IMR-90 (cell line): ENCODE measurements around the gene RYR1. TPM values are rescaled to one million over a fixed set of nuclear protein-coding genes. Genes with fewer than 3 reads are reported as not detected.

Experiments
- ATAC-seq: fragments of 200-7000 bp; cut with Tn5 transposase; 2 replicates; pipeline ENCODE4 v1.9.1; 2020; ENCODE audit warnings: low read depth, mild to moderate bottlenecking, moderate library complexity
- BruUV-seq: library from RNA; stranded (reverse); fragments of 400-500 nt; replicated peaks from 2 replicates; lab custom pipeline; 2021; lab: Mats Ljungman, UMichigan
- CTCF ChIA-PET: fragments of 300-600 bp; formaldehyde crosslinking; extraction: SDS; loops from one replicate; lab custom pipeline; 2021; ENCODE audit warnings: antibody characterized with exemption; lab: Yijun Ruan, JAX
- POLR2A ChIA-PET: fragments of 300-600 bp; sonication (Branson Sonifier 250); formaldehyde crosslinking; loops from one replicate; lab custom pipeline; 2022; ENCODE audit warnings: antibody characterized with exemption; ENCODE audit not compliant: unreplicated experiment; lab: Charles Lee
- DNase-seq: peaks from one replicate; pipeline ENCODE4 v3.0.0; 2013
- H2AFZ ChIP-seq: replicated peaks from 2 replicates; pipeline ENCODE3; 2013; ENCODE audit warnings: low read length, mild to moderate bottlenecking; ENCODE audit not compliant: poor library complexity
- H2AK5ac ChIP-seq: 2 replicates; pipeline ENCODE4 v1.6.1; 2013; ENCODE audit warnings: low read depth, low read length, inconsistent platforms
- H2AK9ac ChIP-seq: replicated peaks from 2 replicates; pipeline ENCODE3; 2013; ENCODE audit warnings: mild to moderate bottlenecking, low read depth, low read length, moderate library complexity; ENCODE audit not compliant: poor library complexity
- H2BK120ac ChIP-seq: 2 replicates; pipeline ENCODE4 v1.6.1; 2013; ENCODE audit warnings: low read depth, low read length, inconsistent platforms
- H2BK15ac ChIP-seq: 3 replicates; pipeline ENCODE4 v1.6.1; 2013; ENCODE audit warnings: low read depth, low read length, inconsistent platforms
- H2BK20ac ChIP-seq: 2 replicates; pipeline ENCODE4 v1.6.1; 2013; ENCODE audit warnings: low read depth, mild to moderate bottlenecking, inconsistent platforms, low read length, moderate library complexity
- H2BK5ac ChIP-seq: 2 replicates; pipeline ENCODE4 v1.6.1; 2013; ENCODE audit warnings: mild to moderate bottlenecking, low read depth, low read length, inconsistent platforms; ENCODE audit not compliant: poor library complexity, severe bottlenecking
- H3K14ac ChIP-seq: replicated peaks from 2 replicates; pipeline ENCODE4 v1.6.1; 2013; ENCODE audit warnings: low read depth, low read length, inconsistent platforms
- H3K18ac ChIP-seq: 2 replicates; pipeline ENCODE4 v1.6.1; 2013; ENCODE audit warnings: low read depth, low read length, control low read depth
- H3K23ac ChIP-seq: 2 replicates; pipeline ENCODE4 v1.6.1; 2013; ENCODE audit warnings: low read depth, low read length, inconsistent platforms
- H3K27ac ChIP-seq: 2 replicates; pipeline ENCODE4 v1.5.1; 2013; ENCODE audit warnings: mild to moderate bottlenecking, control low read depth, low read length; ENCODE audit not compliant: insufficient read depth
- H3K27me3 ChIP-seq: 2 replicates; pipeline ENCODE4 v1.6.1; 2013; ENCODE audit warnings: low read length; ENCODE audit not compliant: control insufficient read depth, insufficient read depth
- H3K36me3 ChIP-seq: 2 replicates; pipeline ENCODE4 v1.6.1; 2013; ENCODE audit warnings: low read length, mixed read lengths; ENCODE audit not compliant: control insufficient read depth, insufficient read depth
- H3K4ac ChIP-seq: 2 replicates; pipeline ENCODE4 v1.6.1; 2013; ENCODE audit warnings: low read depth, low read length, inconsistent platforms
- H3K4me1 ChIP-seq: 2 replicates; pipeline ENCODE4 v1.6.1; 2013; ENCODE audit warnings: low read length, mixed read lengths; ENCODE audit not compliant: control insufficient read depth, insufficient read depth
- H3K4me2 ChIP-seq: 2 replicates; pipeline ENCODE4 v1.6.1; 2013; ENCODE audit warnings: low read depth, mild to moderate bottlenecking, control low read depth, low read length, moderate library complexity
- H3K4me3 ChIP-seq: 2 replicates; pipeline ENCODE4 v1.5.1; 2013; ENCODE audit warnings: low read depth, mild to moderate bottlenecking, control low read depth, low read length, moderate library complexity; ENCODE audit not compliant: insufficient read depth
- H3K56ac ChIP-seq: 2 replicates; pipeline ENCODE4 v1.6.1; 2013; ENCODE audit warnings: low read length, inconsistent platforms; ENCODE audit not compliant: insufficient read depth; ENCODE audit errors: extremely low read depth
- H3K79me1 ChIP-seq, 2 experiments: 2 replicates each; pipeline ENCODE4 v1.6.1; 2013; ENCODE audit warnings: low read length in 2 of 2, inconsistent platforms in 1 of 2, low read depth in 1 of 2
- H3K9ac ChIP-seq: 2 replicates; pipeline ENCODE4 v1.6.1; 2013; ENCODE audit warnings: low read depth, low read length, control low read depth
- H3K9me1 ChIP-seq: 2 replicates; pipeline ENCODE4 v1.6.1; 2013; ENCODE audit warnings: low read length, inconsistent platforms; ENCODE audit not compliant: insufficient read depth
- H3K9me3 ChIP-seq: 2 replicates; pipeline ENCODE4 v1.6.1; 2013; ENCODE audit warnings: low read length; ENCODE audit not compliant: control insufficient read depth, insufficient read depth
- H4K20me1 ChIP-seq: 2 replicates; pipeline ENCODE4 v1.6.1; 2013; ENCODE audit warnings: low read length, inconsistent platforms; ENCODE audit not compliant: insufficient read depth
- H4K5ac ChIP-seq: 2 replicates; pipeline ENCODE4 v1.6.1; 2013; ENCODE audit warnings: mild to moderate bottlenecking, low read depth, low read length, control low read depth
- H4K8ac ChIP-seq, 2 experiments: 2 replicates each; pipeline ENCODE4 v1.6.1; 2013; ENCODE audit warnings: low read depth in 2 of 2, low read length in 2 of 2, control low read depth in 1 of 2, inconsistent platforms in 1 of 2
- H4K91ac ChIP-seq: 2 replicates; pipeline ENCODE4 v1.6.1; 2013; ENCODE audit warnings: low read depth, low read length, inconsistent platforms; ENCODE audit not compliant: insufficient read depth
- CTCF ChIP-seq: conservative IDR thresholded peaks from 2 replicates; pipeline ENCODE4 v1.5.1; 2012; ENCODE audit warnings: mild to moderate bottlenecking, low read depth, low read length, improper control_type of control experiment
- ELK1 ChIP-seq: fragments of 150-350 bp; IDR thresholded peaks from 2 replicates; pipeline ENCODE4 v1.6.1; 2016; ENCODE audit warnings: low read depth, mild to moderate bottlenecking, low read length, moderate library complexity, borderline replicate concordance
- FOS ChIP-seq: fragments of 150-350 bp; IDR thresholded peaks from 2 replicates; pipeline ENCODE4 v1.6.1; 2016; ENCODE audit warnings: low read depth, low read length
- MAFK ChIP-seq: IDR thresholded peaks from 2 replicates; pipeline ENCODE4 v1.6.1; 2012; ENCODE audit warnings: low read depth, low read length, improper control_type of control experiment
- NFE2L2 ChIP-seq: fragments of 150-350 bp; IDR thresholded peaks from 2 replicates; pipeline ENCODE4 v1.6.1; 2016; ENCODE audit warnings: low read depth, mild to moderate bottlenecking, low read length
- POLR2A ChIP-seq: IDR thresholded peaks from 2 replicates; pipeline ENCODE4 v1.6.1; 2012; ENCODE audit warnings: mild to moderate bottlenecking, low read depth, low read length
- RAD21 ChIP-seq: IDR thresholded peaks from 2 replicates; pipeline ENCODE4 v1.6.1; 2012; ENCODE audit warnings: low read length, improper control_type of control experiment
- SMC3 ChIP-seq: fragments of 150-350 bp; IDR thresholded peaks from 2 replicates; pipeline ENCODE4 v1.6.1; 2016; ENCODE audit warnings: low read depth, mild to moderate bottlenecking, antibody characterized with exemption, low read length, moderate library complexity
- USF2 ChIP-seq: fragments of 150-350 bp; IDR thresholded peaks from 2 replicates; pipeline ENCODE4 v1.6.1; 2017; ENCODE audit warnings: mild to moderate bottlenecking, antibody characterized with exemption, low read length, low read depth
- WGBS, 2 experiments: methylation state at CpG; one replicate each; pipeline versions ENCODE4 v1.1.5 to v1.1.7; 2013; ENCODE audit warnings: missing lambda C conversion rate in 2 of 2; ENCODE audit not compliant: insufficient read length in 1 of 2; ENCODE audit errors: extremely low coverage in 2 of 2; 5-methylcytosine and 5-hydroxymethylcytosine counted together
- dilution Hi-C: fragments of 300-500 bp; cut with HindIII; formaldehyde crosslinking; loops from one replicate; pipeline ENCODE4 v1.14.3; 2018; ENCODE audit warnings: low sequenced_read_pairs; ENCODE audit not compliant: unreplicated experiment
- in situ Hi-C: fragments of 300-500 bp; cut with MboI; formaldehyde crosslinking; loops from 3 replicates; pipeline ENCODE4 v1.14.3; 2019; ENCODE audit warnings: low sequenced_read_pairs, inconsistent platforms, mixed read lengths
- intact Hi-C: fragments of 100-400 bp; cut with micrococcal nuclease; formaldehyde crosslinking; loops from 2 replicates; pipeline ENCODE4 v1.10.0; 2022
- polyA plus RNA-seq, 3 experiments: library from polyadenylated mRNA; depleted of rRNA; stranded (reverse); fragments of >200 nt; gene quantifications; 2 replicates each; pipeline ENCODE4 v1.2.3, GENCODE V29; 2012; ENCODE audit warnings: low replicate concordance in 1 of 3
- total RNA-seq: library from RNA; depleted of rRNA; stranded (reverse); fragments of >200 nt; gene quantifications from 2 replicates; pipeline ENCODE4 v1.2.3, GENCODE V29; 2012

Gene RYR1
- total and polyA plus RNA-seq, 2 of the 4 experiments (the other 2 are of a cell fraction): not detected

GRCh38 chr19:38571682-38572081 is 138.2 kb downstream of the RYR1 start:
- H3K23ac ChIP-seq: no peak overlapping the region
- no peak overlapping the region for H2BK5ac ChIP-seq
- H3K79me1 ChIP-seq: no peaks in the 10 kb centered on the region
- H3K9ac ChIP-seq: no peak overlapping the region
- no peak overlapping the region for H3K4ac ChIP-seq
- H2AFZ ChIP-seq: no peak overlapping the region
- no peak overlapping the region for H2BK15ac ChIP-seq
- CTCF ChIA-PET: no interaction called here
- no peak overlapping the region for H3K56ac ChIP-seq
- no peak overlapping the region for H3K4me2 ChIP-seq
- H3K27ac ChIP-seq: no peak overlapping the region
- no TSS peak for BruUV-seq
- no peak overlapping the region for H4K8ac ChIP-seq
- no CpG with 5 or more reads among the region's 2 CpGs for WGBS, 2 experiments
- no peak overlapping the region for H2BK120ac ChIP-seq
- ATAC-seq (no peak), DNase-seq (no peak)
- no peak overlapping the region for H2AK9ac ChIP-seq
- H3K4me3 ChIP-seq: no peak overlapping the region
- dilution Hi-C loops (no loop called here), in situ Hi-C loops (no loop called here), intact Hi-C loops (no loop called here)
- H4K91ac ChIP-seq: no peak overlapping the region
- no peak overlapping the region for H3K14ac ChIP-seq
- H4K5ac ChIP-seq: no peak overlapping the region
- H3K9me1 ChIP-seq: no peaks in the 10 kb centered on the region
- H3K4me1 ChIP-seq: no peaks in the 10 kb centered on the region
- H3K18ac ChIP-seq: no peak overlapping the region
- no peaks in the 10 kb centered on the region for H3K36me3 ChIP-seq
- no peaks in the 10 kb centered on the region for H3K9me3 ChIP-seq
- H2AK5ac ChIP-seq: no peak overlapping the region
- H2BK20ac ChIP-seq: no peak overlapping the region
- POLR2A ChIA-PET: no interaction called here
- no peak for TF ChIP-seq ELK1
- TF ChIP-seq USF2: no peak
- TF ChIP-seq POLR2A: no peak
- TF ChIP-seq SMC3: no peak
- TF ChIP-seq FOS: no peak
- TF ChIP-seq RAD21: no peak
- TF ChIP-seq NFE2L2: no peak
- no peak for TF ChIP-seq MAFK
- no peak for TF ChIP-seq CTCF
- no peaks in the 10 kb centered on the region for H4K20me1 ChIP-seq
- H3K27me3 ChIP-seq: peaks cover 15% of the 10 kb centered on the region
